PFSK-1 (cell line): ENCODE measurements around the gene NRN1.

Experiments used
- FOXP2 ChIP-seq: optimal IDR thresholded peaks from 2 replicates; pipeline ENCODE3; 2011; ENCODE audit warnings: borderline replicate concordance, control low read depth, inconsistent platforms; ENCODE audit not compliant: insufficient read depth; ENCODE audit errors: extremely low read length, extremely low read depth
- POLR2AphosphoS5 ChIP-seq: IDR thresholded peaks from 2 replicates; pipeline ENCODE4 v1.6.1; 2012; ENCODE audit warnings: low read depth, mild to moderate bottlenecking, control low read depth, low read length, moderate library complexity
- REST ChIP-seq, 2 experiments: IDR thresholded peaks; 2 replicates each; pipeline versions ENCODE4 v1.6.1 to v1.8.0; 2011 to 2012; ENCODE audit warnings: low read depth in 2 of 2, low read length in 2 of 2, control low read depth in 1 of 2, inconsistent platforms in 1 of 2, mild to moderate bottlenecking in 1 of 2, moderate library complexity in 1 of 2; ENCODE audit not compliant: insufficient read depth in 1 of 2
- SIN3A ChIP-seq: IDR thresholded peaks from 2 replicates; pipeline ENCODE4 v1.6.1; 2012; ENCODE audit warnings: mild to moderate bottlenecking, low read length, moderate library complexity, borderline replicate concordance; ENCODE audit not compliant: insufficient read depth
- TAF1 ChIP-seq: IDR thresholded peaks from 2 replicates; pipeline ENCODE4 v1.6.1; 2012; ENCODE audit warnings: low read length, control low read depth, borderline replicate concordance; ENCODE audit not compliant: insufficient read depth

NRN1 gene

GRCh38 chr6:5960456-5960855 is 46.3 kb downstream of the NRN1 start:
- TF ChIP-seq FOXP2 = no peak
- no peak for TF ChIP-seq REST (IDR thresholded peaks at IDR 0.05; ENCODE audit: insufficient read depth in 1 of 2, low read depth in 2 of 2, low read length in 2 of 2)
- no peak for TF ChIP-seq POLR2AphosphoS5
- no peak for TF ChIP-seq TAF1
- TF ChIP-seq SIN3A = no peak

- no peak for TF ChIP-seq POLR2AphosphoS5
- TF ChIP-seq SIN3A = no peak
- no peak for TF ChIP-seq REST (IDR thresholded peaks at IDR 0.05; ENCODE audit: insufficient read depth in 1 of 2, low read depth in 2 of 2, low read length in 2 of 2)
- no peak for TF ChIP-seq TAF1
- TF ChIP-seq FOXP2 = no peak
Observed at GRCh38 chr6:5958921-5959320, 47.8 kb downstream of the NRN1 start.

GRCh38 chr6:5956939-5957338 is 49.8 kb downstream of the NRN1 start:
- TF ChIP-seq POLR2AphosphoS5 (no peak), SIN3A (no peak), FOXP2 (no peak), TAF1 (no peak), REST (IDR thresholded peaks at IDR 0.05; ENCODE audit: insufficient read depth in 1 of 2, low read depth in 2 of 2, low read length in 2 of 2) (no peak)

DNA sequence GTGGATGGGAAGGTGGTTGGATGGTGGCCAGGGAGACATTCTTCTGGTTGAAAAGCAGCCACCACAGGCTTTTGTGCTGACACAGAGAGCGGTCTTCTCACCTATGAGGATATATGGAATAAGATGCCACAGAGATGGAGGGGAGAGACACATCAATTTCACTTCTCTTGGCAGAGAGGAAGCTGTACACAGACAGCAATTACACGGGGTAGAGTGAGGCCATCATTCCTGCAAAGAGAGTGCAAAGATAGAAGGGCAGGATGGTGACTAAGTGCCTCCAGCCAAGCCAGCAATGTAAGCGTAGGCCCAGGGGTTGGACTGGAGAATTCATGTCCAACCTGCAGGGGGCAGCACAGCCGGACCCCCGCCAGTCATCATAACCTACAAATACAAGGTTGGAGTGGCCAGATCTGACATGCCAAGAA is 56.4 kb downstream of the NRN1 start:
- TF ChIP-seq SIN3A = no peak
